NCI-H2196 treated with DMSO at 0.1 percent for 48 hours (cell line): Measurements from ENCODE around the gene TNFRSF21.
"Not testable (repeated sequence)": the region's sequence is repeated elsewhere in the genome, so short reads cannot be mapped to it uniquely, and the experiment has no call there.

Source experiments
- DNase-seq: peaks from one replicate; lab custom pipeline; 2025; ENCODE audit not compliant: unreplicated experiment; lab: John Stamatoyannopoulos, UW

Gene TNFRSF21

GRCh38 chr6:47309291-47310130 lies at the start of gene TNFRSF21:
Gene TNFRSF21 (minus strand): TSS chr6:47309905. CDS start chr6:47309511, 394 bp downstream.
- peak; percentile 88 for DNase-seq

- DNase-seq: no peak
Observed at GRCh38 chr6:47358440-47359225, 48.9 kb upstream of the TNFRSF21 start.

GRCh38 chr6:47357827-47358226 lies 48.1 kb upstream of the TNFRSF21 start:
- DNase-seq: no peak

GRCh38 chr6:47355496-47355895 lies 45.8 kb upstream of the TNFRSF21 start:
- DNase-seq: no peak

- DNase-seq: no peak
Observed at GRCh38 chr6:47353871-47354270, 44.2 kb upstream of the TNFRSF21 start.

- DNase-seq: no peak
Observed at GRCh38 chr6:47352966-47353365, 43.3 kb upstream of the TNFRSF21 start.

GRCh38 chr6:47352194-47352920 lies 42.7 kb upstream of the TNFRSF21 start:
- DNase-seq: no peak

- DNase-seq: no peak
Observed at GRCh38 chr6:47351621-47352020, 41.9 kb upstream of the TNFRSF21 start.

GRCh38 chr6:47349931-47350330 lies 40.2 kb upstream of the TNFRSF21 start:
- DNase-seq: no peak

- no peak for DNase-seq
Observed at GRCh38 chr6:47348316-47348863, 38.7 kb upstream of the TNFRSF21 start.

GRCh38 chr6:47345761-47346160 lies 36.1 kb upstream of the TNFRSF21 start:
- no peak for DNase-seq

GRCh38 chr6:47344022-47344421 lies 34.3 kb upstream of the TNFRSF21 start:
- no peak for DNase-seq

GRCh38 chr6:47343600-47343999 lies 33.9 kb upstream of the TNFRSF21 start:
- DNase-seq: no peak

GRCh38 chr6:47342824-47343223 lies 33.1 kb upstream of the TNFRSF21 start:
- no peak for DNase-seq

GRCh38 chr6:47337519-47337918 lies 27.8 kb upstream of the TNFRSF21 start:
- no peak for DNase-seq

GRCh38 chr6:47336334-47336733 lies 26.6 kb upstream of the TNFRSF21 start:
- DNase-seq: no peak

- DNase-seq: no peak
Observed at GRCh38 chr6:47335466-47335865, 25.8 kb upstream of the TNFRSF21 start.

- DNase-seq: no peak
Observed at GRCh38 chr6:47334334-47334733, 24.6 kb upstream of the TNFRSF21 start.

GRCh38 chr6:47328606-47329005 lies 18.9 kb upstream of the TNFRSF21 start:
- not testable (repeated sequence) for DNase-seq

- not testable (repeated sequence) for DNase-seq
Observed at GRCh38 chr6:47328139-47328538, 18.4 kb upstream of the TNFRSF21 start.

GRCh38 chr6:47323887-47324286 lies 14.2 kb upstream of the TNFRSF21 start:
- no peak for DNase-seq
